ENCODE results near the gene IMPDH1.

DNA sequence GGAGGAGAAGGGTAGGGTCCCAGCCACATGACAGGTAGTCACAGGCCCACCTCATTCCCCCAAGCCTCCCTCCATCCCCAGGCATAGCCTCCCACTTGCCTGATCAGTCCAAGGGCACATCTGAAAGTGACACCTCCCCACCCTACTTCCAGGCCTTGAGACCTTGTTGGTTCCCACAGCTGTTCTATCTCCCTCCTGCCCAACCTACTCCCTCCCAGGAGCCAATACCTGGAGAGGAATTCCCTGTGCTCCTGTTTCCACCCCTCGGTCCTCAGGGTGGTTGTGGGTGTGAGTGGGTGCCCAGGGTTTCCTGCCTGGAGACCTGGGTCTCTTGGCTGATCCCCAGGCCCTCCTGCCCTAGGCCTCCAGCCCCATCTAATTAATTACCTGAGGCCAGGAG lies 11.6 kb upstream of the IMPDH1 start:
- TF ChIP-seq, protein P1, sequence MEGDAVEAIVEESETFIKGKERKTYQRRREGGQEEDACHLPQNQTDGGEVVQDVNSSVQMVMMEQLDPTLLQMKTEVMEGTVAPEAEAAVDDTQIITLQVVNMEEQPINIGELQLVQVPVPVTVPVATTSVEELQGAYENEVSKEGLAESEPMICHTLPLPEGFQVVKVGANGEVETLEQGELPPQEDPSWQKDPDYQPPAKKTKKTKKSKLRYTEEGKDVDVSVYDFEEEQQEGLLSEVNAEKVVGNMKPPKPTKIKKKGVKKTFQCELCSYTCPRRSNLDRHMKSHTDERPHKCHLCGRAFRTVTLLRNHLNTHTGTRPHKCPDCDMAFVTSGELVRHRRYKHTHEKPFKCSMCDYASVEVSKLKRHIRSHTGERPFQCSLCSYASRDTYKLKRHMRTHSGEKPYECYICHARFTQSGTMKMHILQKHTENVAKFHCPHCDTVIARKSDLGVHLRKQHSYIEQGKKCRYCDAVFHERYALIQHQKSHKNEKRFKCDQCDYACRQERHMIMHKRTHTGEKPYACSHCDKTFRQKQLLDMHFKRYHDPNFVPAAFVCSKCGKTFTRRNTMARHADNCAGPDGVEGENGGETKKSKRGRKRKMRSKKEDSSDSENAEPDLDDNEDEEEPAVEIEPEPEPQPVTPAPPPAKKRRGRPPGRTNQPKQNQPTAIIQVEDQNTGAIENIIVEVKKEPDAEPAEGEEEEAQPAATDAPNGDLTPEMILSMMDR (IDR thresholded peaks at IDR 0.05): no peak
- TF ChIP-seq POLR2AphosphoS5 (IDR thresholded peaks at IDR 0.05; ENCODE audit: low read depth, low read length): no peak
- no peak for TF ChIP-seq SIN3A (IDR thresholded peaks at IDR 0.05; ENCODE audit: borderline replicate concordance, insufficient read depth, low read depth, low read length)
- TF ChIP-seq, protein P2, sequence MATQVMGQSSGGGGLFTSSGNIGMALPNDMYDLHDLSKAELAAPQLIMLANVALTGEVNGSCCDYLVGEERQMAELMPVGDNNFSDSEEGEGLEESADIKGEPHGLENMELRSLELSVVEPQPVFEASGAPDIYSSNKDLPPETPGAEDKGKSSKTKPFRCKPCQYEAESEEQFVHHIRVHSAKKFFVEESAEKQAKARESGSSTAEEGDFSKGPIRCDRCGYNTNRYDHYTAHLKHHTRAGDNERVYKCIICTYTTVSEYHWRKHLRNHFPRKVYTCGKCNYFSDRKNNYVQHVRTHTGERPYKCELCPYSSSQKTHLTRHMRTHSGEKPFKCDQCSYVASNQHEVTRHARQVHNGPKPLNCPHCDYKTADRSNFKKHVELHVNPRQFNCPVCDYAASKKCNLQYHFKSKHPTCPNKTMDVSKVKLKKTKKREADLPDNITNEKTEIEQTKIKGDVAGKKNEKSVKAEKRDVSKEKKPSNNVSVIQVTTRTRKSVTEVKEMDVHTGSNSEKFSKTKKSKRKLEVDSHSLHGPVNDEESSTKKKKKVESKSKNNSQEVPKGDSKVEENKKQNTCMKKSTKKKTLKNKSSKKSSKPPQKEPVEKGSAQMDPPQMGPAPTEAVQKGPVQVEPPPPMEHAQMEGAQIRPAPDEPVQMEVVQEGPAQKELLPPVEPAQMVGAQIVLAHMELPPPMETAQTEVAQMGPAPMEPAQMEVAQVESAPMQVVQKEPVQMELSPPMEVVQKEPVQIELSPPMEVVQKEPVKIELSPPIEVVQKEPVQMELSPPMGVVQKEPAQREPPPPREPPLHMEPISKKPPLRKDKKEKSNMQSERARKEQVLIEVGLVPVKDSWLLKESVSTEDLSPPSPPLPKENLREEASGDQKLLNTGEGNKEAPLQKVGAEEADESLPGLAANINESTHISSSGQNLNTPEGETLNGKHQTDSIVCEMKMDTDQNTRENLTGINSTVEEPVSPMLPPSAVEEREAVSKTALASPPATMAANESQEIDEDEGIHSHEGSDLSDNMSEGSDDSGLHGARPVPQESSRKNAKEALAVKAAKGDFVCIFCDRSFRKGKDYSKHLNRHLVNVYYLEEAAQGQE (IDR thresholded peaks at IDR 0.05; ENCODE audit: insufficient read depth in 1 of 2, low read depth in 2 of 2, low read length in 1 of 2): no peak

All from Panc1 (cell line).